Kidney epithelial cell (primary cell): ENCODE data around the gene PHACTR3. TPM values are rescaled to one million over a fixed set of nuclear protein-coding genes. Genes with fewer than 3 reads are reported as not detected.

Experiments used
- DNase-seq: peaks from one replicate; pipeline ENCODE4 v3.0.0-alpha.2; 2010; ENCODE audit warnings: low read depth
- H3K27me3 ChIP-seq: 2 replicates; pipeline ENCODE4 v1.6.0; 2011; ENCODE audit warnings: low read length; ENCODE audit not compliant: control insufficient read depth, insufficient read depth
- H3K36me3 ChIP-seq: 2 replicates; pipeline ENCODE4 v1.5.1; 2011; ENCODE audit warnings: low read length; ENCODE audit not compliant: control insufficient read depth, insufficient read depth
- H3K4me3 ChIP-seq: 2 replicates; pipeline ENCODE4 v1.5.1; 2011; ENCODE audit warnings: low read depth, mild to moderate bottlenecking, control low read depth, low read length
- CTCF ChIP-seq: IDR thresholded peaks from 2 replicates; pipeline ENCODE4 v1.5.1; 2011; ENCODE audit warnings: mild to moderate bottlenecking, moderate library complexity, low read length, control low read depth, inconsistent platforms; ENCODE audit not compliant: insufficient read depth, poor library complexity, severe bottlenecking
- total RNA-seq: library from RNA; depleted of rRNA; stranded (reverse); fragments of >200 nt; gene quantifications from 2 replicates; pipeline ENCODE4 v1.2.3, GENCODE V29; 2015

Gene PHACTR3
- total RNA-seq, 1 donor from 2014 or later: not detected

GRCh38 chr20:59805786-59806577 is 201.6 kb downstream of the PHACTR3 start:
- no peaks in the 10 kb centered on the region for H3K36me3 ChIP-seq
- no peak overlapping the region for H3K4me3 ChIP-seq
- no peak for TF ChIP-seq CTCF
- no peaks in the 10 kb centered on the region for H3K27me3 ChIP-seq
- DNase-seq: no peak

- no peak for DNase-seq
- no peaks in the 10 kb centered on the region for H3K27me3 ChIP-seq
- no peak overlapping the region for H3K4me3 ChIP-seq
- no peaks in the 10 kb centered on the region for H3K36me3 ChIP-seq
- TF ChIP-seq CTCF: no peak
These were observed 202.2 kb downstream of the PHACTR3 start for GRCh38 chr20:59806578-59806975.

GRCh38 chr20:59807909-59808728 is 203.8 kb downstream of the PHACTR3 start:
- no peaks in the 10 kb centered on the region for H3K27me3 ChIP-seq
- no peak for DNase-seq
- H3K4me3 ChIP-seq: no peak overlapping the region
- no peaks in the 10 kb centered on the region for H3K36me3 ChIP-seq
- TF ChIP-seq CTCF: no peak

GRCh38 chr20:59808729-59809381 is 204.5 kb downstream of the PHACTR3 start:
- H3K36me3 ChIP-seq: no peaks in the 10 kb centered on the region
- H3K27me3 ChIP-seq: no peaks in the 10 kb centered on the region
- TF ChIP-seq CTCF: no peak
- no peak for DNase-seq
- no peak overlapping the region for H3K4me3 ChIP-seq

GRCh38 chr20:59809630-59810448 is 205.5 kb downstream of the PHACTR3 start:
- no peaks in the 10 kb centered on the region for H3K27me3 ChIP-seq
- H3K4me3 ChIP-seq: no peak overlapping the region
- H3K36me3 ChIP-seq: no peaks in the 10 kb centered on the region
- DNase-seq: no peak
- no peak for TF ChIP-seq CTCF
